Osteoblast (primary cell): ENCODE results near the gene RAP1GDS1. TPM values are rescaled to one million over a fixed set of nuclear protein-coding genes. Genes with fewer than 3 reads are reported as not detected.

ENCODE experiments used
- DNase-seq: peaks from one replicate; pipeline ENCODE4 v3.0.0; 2011; ENCODE audit warnings: low spot score, mixed read lengths; ENCODE audit not compliant: insufficient read length; ENCODE audit errors: missing footprints
- H2AFZ ChIP-seq: 2 replicates; pipeline ENCODE4 v1.6.0; 2011; ENCODE audit warnings: mild to moderate bottlenecking, low read length
- H3K27ac ChIP-seq: 2 replicates; pipeline ENCODE4 v1.5.1; 2011; ENCODE audit warnings: mild to moderate bottlenecking, low read depth, low read length, moderate library complexity
- H3K27me3 ChIP-seq: 2 replicates; pipeline ENCODE4 v1.6.0; 2012; ENCODE audit warnings: mild to moderate bottlenecking, control low read depth, inconsistent platforms, low read length, moderate library complexity; ENCODE audit not compliant: insufficient read depth
- H3K36me3 ChIP-seq: 2 replicates; pipeline ENCODE4 v1.5.1; 2011; ENCODE audit warnings: mild to moderate bottlenecking, low read length, control low read depth, moderate library complexity; ENCODE audit not compliant: insufficient read depth
- H3K4me1 ChIP-seq: 2 replicates; pipeline ENCODE4 v1.5.1; 2011; ENCODE audit warnings: mild to moderate bottlenecking, low read length, control low read depth, moderate library complexity; ENCODE audit not compliant: insufficient read depth
- H3K4me2 ChIP-seq: 2 replicates; pipeline ENCODE4 v1.6.0; 2011; ENCODE audit warnings: mild to moderate bottlenecking, low read length; ENCODE audit not compliant: insufficient read depth
- H3K4me3 ChIP-seq: fragments of 200-600 bp; sonication (generic); 3 replicates; pipeline ENCODE4 v1.5.1; 2012; ENCODE audit warnings: mild to moderate bottlenecking, low read length, inconsistent platforms; ENCODE audit not compliant: insufficient read depth
- H3K79me2 ChIP-seq: 2 replicates; pipeline ENCODE4 v1.6.0; 2012; ENCODE audit warnings: mild to moderate bottlenecking, low read length, control low read depth, inconsistent platforms; ENCODE audit not compliant: insufficient read depth
- H3K9me3 ChIP-seq: 2 replicates; pipeline ENCODE4 v1.5.1; 2011; ENCODE audit warnings: low read depth, low read length, control low read depth
- H4K20me1 ChIP-seq: 2 replicates; pipeline ENCODE4 v1.6.0; 2012; ENCODE audit warnings: mild to moderate bottlenecking, low read length, control low read depth; ENCODE audit not compliant: insufficient read depth
- total RNA-seq: library from RNA; depleted of rRNA; stranded (reverse); fragments of >200 nt; gene quantifications from 2 replicates; pipeline ENCODE4 v1.2.3, GENCODE V29; 2012
- TF ChIP-seq, protein P1 (sequence below): IDR thresholded peaks from 2 replicates; pipeline ENCODE4 v1.5.1; 2011; ENCODE audit warnings: mild to moderate bottlenecking, low read depth, low read length, moderate library complexity; ENCODE audit errors: extremely low read depth

Gene RAP1GDS1
- total RNA-seq, 1 donor: 60.1 TPM

DNA sequence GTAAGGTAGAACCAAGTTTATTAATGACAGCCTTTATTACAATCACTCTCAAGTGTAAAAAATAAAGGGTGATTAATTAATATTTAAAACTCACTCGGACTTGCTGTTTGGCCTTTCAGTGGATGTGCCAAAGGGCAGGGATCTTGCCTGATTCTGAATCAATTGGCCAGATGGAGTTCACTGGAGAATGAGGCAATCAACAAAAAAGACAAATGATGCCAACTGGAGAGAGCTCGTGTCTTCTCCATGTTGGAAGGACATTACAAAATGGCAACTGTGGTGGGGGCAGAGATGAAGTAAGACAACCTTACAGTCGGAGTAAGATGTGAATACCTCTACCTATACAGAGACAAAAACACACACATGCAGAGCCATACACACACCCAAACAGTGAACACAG lies 209.2 kb downstream of the RAP1GDS1 start:
- no peak overlapping the region for H3K4me3 ChIP-seq
- no peaks in the 10 kb centered on the region for H4K20me1 ChIP-seq
- H3K36me3 ChIP-seq: peaks cover 12% of the 10 kb centered on the region
- no peaks in the 10 kb centered on the region for H3K9me3 ChIP-seq
- H2AFZ ChIP-seq: peak overlapping the region; percentile 8
- H3K4me2 ChIP-seq: peak overlapping the region; percentile 49
- no peaks in the 10 kb centered on the region for H3K27me3 ChIP-seq
- TF ChIP-seq, protein P1, sequence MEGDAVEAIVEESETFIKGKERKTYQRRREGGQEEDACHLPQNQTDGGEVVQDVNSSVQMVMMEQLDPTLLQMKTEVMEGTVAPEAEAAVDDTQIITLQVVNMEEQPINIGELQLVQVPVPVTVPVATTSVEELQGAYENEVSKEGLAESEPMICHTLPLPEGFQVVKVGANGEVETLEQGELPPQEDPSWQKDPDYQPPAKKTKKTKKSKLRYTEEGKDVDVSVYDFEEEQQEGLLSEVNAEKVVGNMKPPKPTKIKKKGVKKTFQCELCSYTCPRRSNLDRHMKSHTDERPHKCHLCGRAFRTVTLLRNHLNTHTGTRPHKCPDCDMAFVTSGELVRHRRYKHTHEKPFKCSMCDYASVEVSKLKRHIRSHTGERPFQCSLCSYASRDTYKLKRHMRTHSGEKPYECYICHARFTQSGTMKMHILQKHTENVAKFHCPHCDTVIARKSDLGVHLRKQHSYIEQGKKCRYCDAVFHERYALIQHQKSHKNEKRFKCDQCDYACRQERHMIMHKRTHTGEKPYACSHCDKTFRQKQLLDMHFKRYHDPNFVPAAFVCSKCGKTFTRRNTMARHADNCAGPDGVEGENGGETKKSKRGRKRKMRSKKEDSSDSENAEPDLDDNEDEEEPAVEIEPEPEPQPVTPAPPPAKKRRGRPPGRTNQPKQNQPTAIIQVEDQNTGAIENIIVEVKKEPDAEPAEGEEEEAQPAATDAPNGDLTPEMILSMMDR: no peak
- DNase-seq: no peak
- H3K79me2 ChIP-seq: no peaks in the 10 kb centered on the region
- H3K27ac ChIP-seq: peak overlapping the region; percentile 76
- H3K4me1 ChIP-seq: peaks cover 44% of the 10 kb centered on the region

DNA sequence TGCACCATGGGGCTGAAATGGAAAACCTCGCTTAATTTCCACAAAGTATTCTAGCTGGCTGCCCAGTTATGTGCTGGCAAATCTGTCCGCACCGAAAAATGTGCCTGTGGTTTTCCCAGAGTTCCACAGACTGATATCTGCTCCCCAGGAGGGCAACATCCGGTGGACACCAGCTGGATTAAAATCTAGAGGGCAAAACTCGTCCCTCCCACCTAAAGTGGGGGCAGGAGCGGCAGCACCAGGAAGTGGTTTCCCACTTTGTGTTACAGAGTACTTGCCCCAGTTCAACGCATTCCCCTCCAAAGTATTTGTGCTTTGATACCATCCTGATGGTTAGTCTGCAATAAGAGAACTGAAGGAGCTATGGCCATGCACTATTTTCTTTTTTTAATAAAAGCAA lies 209.6 kb downstream of the RAP1GDS1 start:
- H3K27ac ChIP-seq: peak overlapping the region; percentile 76
- H3K9me3 ChIP-seq: no peaks in the 10 kb centered on the region
- no peaks in the 10 kb centered on the region for H3K79me2 ChIP-seq
- TF ChIP-seq, protein P1: no peak
- peaks cover 44% of the 10 kb centered on the region for H3K4me1 ChIP-seq
- peak overlapping the region; percentile 14 for H2AFZ ChIP-seq
- H3K27me3 ChIP-seq: no peaks in the 10 kb centered on the region
- H3K36me3 ChIP-seq: peaks cover 14% of the 10 kb centered on the region
- H3K4me2 ChIP-seq: peak overlapping the region; percentile 49
- DNase-seq: peak; percentile 78
- no peaks in the 10 kb centered on the region for H4K20me1 ChIP-seq
- no peak overlapping the region for H3K4me3 ChIP-seq

DNA sequence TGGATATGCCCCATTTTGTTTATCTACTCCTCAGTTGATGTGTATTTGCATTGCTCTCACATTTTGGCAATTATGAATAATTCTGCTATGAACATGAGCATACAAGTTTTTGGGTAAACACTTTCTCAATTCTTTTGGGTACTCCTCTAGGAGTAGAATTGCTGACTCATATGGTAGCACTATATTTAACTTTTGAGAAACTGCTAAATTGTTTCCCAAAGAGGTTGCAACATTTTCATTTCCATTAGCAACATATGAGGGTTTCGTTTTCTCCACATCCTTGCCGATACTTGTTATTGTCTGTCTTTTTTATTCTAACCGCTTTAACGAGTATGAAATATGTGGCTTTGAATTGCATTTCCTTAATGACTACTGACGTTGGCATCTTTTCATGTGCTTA lies 211.9 kb downstream of the RAP1GDS1 start:
- Histone ChIP-seq H3K4me3 (no peak overlapping the region), H2AFZ (no peak overlapping the region), H3K79me2 (peaks cover 9% of the 10 kb centered on the region), H3K27me3 (no peaks in the 10 kb centered on the region), H3K27ac (no peak overlapping the region), H4K20me1 (no peaks in the 10 kb centered on the region), H3K4me1 (peaks cover 40% of the 10 kb centered on the region), H3K36me3 (peaks cover 20% of the 10 kb centered on the region), H3K4me2 (no peak overlapping the region), H3K9me3 (no peaks in the 10 kb centered on the region)
- TF ChIP-seq, protein P1: no peak
- DNase-seq: peak; percentile 27

GRCh38 chr4:98474408-98474844 lies 213.2 kb downstream of the RAP1GDS1 start:
- H3K79me2 ChIP-seq: peaks cover 20% of the 10 kb centered on the region
- no peaks in the 10 kb centered on the region for H4K20me1 ChIP-seq
- H2AFZ ChIP-seq: no peak overlapping the region
- no peaks in the 10 kb centered on the region for H3K27me3 ChIP-seq
- H3K27ac ChIP-seq: peak overlapping the region; percentile 66
- H3K9me3 ChIP-seq: no peaks in the 10 kb centered on the region
- no peak for DNase-seq
- no peak overlapping the region for H3K4me2 ChIP-seq
- H3K4me1 ChIP-seq: peaks cover 27% of the 10 kb centered on the region
- H3K4me3 ChIP-seq: no peak overlapping the region
- H3K36me3 ChIP-seq: peaks cover 26% of the 10 kb centered on the region
- TF ChIP-seq, protein P1: no peak
